GM19455 (cell line): ENCODE data around the gene NANOS3.

Experiments
- ATAC-seq: cut with Tn5 transposase; IDR thresholded peaks from one replicate; pipeline ENCODE4 v1.9.1; 2021; ENCODE audit not compliant: unreplicated experiment

NANOS3 gene

DNA sequence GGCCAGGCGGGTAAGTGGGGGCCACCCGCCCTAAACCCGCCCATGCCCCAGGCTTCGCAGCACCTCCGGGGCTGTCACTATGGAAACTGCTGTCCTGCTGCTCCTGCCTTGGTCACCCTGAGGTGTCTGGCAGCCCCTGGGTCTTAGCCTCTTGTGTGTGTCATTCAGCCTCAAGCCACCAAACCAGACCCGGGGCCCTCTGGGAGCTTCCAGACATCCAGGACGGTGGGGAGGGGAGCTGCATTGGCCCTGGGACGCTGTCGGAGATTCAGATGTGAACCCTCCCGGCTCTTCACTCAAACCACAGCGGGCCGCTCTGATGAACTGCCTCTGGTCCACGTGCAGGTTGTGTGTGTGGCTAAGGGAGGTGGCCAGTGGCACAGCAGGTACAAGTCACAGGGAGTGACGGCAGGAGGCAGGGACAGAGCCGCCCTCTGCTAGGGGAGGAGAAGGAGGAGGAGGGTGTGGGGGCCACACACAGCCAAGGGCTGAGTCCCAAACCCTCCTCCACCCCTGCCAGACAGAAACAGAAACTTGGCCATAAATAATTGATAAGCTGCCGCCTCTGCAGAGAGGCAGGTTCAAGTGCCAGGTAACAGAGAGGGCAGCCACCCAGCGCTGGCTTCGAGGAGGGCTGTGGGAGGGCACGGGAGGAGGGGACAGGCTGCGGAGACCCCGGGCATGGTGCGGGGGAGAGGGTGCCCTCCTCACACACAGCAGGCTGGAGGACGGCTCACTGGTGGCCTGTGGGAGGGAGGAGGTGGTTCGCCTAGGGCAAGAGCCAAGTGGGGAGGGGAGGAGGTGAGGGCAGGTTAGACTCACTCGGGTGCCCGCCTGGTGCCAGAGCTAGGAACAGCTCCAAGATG, 8.0 kb downstream of the NANOS3 start:
- ATAC-seq: no peak

DNA sequence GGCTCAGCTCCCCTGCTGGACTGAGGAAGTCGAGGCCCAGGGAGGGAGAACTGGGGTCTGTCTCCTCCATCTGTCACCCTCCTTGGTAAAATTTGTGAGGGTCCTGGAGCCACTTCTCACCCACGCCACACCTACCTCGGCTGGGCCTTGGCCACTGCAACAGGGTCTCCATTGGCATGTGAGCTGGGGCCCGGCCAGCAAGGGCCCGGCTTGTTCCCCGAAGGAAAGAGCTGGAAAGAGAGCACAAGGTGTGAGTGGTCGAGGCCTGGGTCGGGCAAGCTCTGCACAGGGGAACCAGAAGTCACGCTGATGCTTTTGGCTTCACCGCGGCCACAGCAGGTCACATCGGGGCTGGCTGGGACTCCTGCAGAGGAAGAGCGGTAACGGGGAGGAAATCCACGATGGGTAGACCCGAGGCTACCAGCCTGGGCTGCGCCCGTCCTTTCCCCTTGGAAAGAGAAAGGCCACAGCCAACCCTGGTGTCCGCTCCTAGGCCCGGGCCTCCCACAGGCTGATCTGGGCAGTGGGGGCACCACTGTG, 9.0 kb downstream of the NANOS3 start:
- ATAC-seq: no peak

DNA sequence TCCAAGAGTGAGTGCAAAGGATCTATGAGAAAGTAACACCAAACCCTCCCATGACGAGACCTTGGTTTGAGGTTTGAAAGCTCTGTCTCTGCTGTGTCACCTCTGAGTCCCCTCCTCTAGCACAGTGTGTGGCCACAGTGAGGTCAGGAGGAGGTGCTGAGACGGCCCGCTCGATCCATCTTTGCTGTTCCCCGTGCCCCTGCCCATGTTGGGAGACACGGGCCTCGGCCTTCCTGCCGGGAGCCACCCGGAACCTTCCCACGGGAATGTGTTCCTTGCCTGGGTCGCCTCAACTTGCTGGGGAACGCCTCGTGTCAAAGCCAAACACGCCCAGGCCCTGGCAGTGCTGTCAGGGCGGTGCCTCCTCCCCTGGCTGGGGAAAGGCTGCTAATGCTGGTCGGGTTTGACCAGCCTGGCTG, 10.1 kb downstream of the NANOS3 start:
- no peak for ATAC-seq

DNA sequence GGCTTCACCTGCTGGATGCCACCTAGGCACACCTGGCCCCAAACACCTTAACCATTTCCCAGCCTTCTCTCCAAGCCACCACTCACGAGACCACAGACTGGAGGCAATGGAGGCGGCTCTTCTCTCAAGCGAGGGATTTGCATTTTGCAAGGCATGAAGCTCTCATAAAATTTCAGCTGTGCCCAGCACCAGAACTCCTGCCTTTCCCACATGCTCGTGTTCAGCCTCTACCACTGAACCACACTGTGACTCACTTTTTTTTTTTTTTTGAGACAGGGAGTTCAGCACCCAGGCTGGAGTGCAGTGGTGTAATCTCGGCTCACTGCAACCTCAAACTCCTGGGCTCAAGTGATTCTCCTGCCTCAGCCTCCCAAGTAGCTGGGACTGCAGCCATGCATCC, 10.6 kb downstream of the NANOS3 start:
- no peak for ATAC-seq

DNA sequence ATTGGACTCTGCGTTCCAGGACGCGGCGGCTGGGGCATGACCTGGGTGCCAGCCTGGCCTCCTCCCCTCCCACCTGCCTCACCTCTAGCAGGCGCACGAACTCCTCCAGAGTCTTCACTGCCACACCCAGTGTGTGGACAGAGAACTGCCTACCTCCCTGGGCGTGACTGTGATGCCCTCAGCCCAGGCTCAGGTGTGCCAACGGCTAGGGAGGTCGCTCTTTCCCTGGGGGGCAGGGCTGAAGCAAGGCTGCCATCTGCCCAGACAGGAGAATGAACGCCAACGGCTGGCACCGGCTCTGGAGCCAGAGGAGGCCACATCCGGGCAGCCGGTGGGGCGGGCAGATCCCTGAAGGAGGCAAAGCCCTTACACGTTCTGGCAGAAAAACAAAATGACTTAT, 11.3 kb downstream of the NANOS3 start:
- ATAC-seq: no peak

DNA sequence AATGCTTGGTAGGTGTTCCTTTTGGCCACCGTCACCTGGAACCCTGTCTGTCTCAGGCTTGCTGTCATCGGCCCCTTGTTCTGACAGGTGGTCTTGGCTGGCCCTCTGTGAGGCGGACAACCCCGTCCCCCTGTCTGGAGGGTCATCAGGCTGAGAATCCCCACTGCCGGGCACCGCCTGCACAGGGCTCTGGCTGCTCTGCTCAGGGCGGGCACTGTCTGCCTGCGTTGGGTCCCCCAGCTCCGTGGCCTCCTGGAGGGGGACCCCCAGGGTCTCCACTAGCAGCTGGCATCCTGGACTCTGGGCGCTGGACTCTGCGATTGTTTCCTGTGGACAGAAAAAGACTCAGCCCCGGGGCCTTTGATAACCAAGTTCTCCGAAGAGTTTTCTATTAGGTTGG, 13.2 kb downstream of the NANOS3 start:
- ATAC-seq: no peak

DNA sequence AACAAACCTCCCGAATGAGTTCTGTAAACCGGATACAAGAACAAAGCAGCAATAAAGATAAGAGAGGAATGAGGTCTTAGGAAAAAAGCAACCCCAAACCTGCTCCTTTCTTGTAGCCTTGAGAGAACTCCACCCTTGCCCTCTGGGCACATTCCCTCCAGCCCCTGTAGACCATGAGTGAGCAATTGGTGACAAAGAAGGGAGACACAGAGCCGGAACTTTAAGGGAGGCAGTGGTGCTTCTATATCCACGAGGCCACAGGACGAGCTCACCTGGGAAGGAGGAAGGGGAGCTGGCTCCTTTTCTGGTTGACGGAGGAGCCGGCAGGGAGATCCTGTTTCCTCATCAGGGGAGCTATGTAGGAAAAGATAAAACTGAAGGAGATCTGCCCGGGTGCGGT, 15.9 kb downstream of the NANOS3 start:
- ATAC-seq: no peak

DNA sequence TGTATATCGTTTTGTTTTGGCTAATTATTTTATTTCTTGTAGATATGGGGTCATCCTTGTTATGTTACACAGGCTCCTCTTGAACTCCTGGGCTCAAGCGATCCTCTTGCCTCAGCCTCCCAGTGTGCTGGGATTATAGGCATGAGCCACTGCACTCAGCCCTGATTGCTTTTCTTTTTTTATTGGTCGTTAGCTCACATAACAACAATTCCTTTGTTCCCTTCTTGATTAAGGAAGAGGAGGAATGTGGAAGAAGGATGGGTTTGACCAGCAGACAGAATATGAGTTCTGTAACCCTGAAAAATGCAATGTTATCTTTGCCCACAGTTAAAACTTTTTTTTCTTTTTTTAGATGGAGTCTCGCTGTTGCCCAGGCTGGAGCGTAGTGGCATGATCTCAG, 17.6 kb downstream of the NANOS3 start:
- no peak for ATAC-seq

DNA sequence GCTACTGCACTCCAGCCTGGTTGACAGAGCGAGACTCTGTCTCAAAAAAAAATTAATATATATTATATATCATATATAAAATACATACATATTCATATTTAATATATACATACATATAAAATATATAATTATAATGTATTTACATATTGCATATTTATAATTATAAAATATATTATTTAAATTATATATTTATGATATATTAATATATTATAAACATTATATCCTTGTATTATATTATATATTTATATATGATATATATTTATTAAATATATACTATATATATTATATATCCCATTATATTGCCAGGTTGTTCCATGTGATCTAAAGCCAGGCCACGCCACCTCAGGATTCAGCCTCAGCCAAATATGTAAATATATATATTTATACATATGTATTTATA, 19.3 kb downstream of the NANOS3 start:
- no peak for ATAC-seq

DNA sequence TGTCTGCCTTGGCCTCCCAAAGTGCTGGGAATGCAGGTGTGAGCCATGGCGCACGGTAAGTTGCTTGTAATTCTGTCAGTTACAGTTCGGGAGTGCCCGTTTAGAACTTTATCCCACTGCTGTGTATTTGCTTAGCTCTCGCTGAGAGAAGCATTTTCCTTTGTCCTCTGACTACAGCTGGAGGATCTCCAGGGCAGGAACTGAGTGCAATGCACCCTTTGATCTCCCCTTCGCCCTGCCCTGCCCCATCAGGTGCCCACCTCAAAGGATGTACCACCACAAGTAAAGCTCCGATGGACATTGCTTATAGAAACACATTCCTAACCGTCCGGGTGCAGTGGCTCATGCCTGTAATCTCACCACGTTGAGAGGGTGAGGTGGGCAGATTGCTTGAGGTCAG, 22.5 kb downstream of the NANOS3 start:
- no peak for ATAC-seq

DNA sequence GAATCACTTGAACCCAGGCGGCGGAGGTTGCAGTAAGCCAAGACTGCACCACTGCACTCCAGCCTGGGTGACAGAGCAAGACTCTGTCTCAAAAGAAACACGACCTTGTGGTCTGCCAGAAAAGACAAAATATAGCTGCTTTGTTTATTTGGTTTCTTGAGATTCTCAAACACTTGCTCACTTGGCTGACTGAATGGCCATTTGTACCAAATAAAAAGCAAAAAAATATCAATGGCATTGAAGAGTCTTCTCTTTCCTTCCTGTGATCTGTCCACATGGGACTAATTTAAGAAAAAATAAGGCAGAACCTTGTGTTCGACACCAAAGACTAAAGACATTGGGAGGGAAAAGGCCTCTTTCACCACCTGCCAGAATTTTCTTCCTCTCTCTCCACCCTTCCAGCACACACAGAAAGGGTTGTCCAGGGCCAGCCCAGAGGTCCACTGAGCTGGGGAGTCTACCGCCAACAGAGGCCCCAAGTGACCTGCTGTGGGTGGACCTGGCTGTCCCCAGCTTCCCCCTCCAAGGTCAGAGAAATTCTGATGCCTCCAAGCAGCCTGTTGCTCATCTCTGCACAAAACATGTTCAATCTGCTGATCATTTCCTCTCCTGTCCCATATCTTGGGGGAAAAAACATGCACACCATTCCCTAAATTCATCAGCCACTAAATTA, 23.1 kb downstream of the NANOS3 start:
- no peak for ATAC-seq

DNA sequence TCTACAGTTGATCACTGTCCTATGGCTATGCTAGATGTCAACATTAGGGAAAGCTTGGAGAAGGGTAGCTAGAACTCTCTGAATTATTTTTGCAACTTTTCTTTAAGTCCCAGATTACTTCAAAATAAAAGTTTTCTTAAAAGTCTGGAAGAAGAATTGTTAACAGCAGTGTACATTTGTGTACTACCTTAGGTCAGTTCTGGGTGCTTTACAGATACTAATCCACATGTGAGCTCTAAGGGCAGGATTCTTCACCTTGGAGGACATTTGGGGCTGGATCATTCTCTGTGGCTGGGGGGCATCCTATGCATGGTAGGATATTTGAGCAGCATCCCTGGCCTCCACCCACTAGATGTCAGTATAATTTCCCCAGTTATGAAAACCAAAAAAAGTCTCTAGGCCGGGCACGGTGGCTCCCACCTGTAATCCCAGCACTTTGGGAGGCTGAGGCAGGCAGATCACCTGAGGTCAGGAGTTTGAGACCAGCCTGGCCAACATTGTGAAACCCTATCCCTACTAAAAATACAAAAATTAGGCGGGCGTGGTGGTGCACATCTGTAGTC, 26.1 kb downstream of the NANOS3 start:
- no peak for ATAC-seq

DNA sequence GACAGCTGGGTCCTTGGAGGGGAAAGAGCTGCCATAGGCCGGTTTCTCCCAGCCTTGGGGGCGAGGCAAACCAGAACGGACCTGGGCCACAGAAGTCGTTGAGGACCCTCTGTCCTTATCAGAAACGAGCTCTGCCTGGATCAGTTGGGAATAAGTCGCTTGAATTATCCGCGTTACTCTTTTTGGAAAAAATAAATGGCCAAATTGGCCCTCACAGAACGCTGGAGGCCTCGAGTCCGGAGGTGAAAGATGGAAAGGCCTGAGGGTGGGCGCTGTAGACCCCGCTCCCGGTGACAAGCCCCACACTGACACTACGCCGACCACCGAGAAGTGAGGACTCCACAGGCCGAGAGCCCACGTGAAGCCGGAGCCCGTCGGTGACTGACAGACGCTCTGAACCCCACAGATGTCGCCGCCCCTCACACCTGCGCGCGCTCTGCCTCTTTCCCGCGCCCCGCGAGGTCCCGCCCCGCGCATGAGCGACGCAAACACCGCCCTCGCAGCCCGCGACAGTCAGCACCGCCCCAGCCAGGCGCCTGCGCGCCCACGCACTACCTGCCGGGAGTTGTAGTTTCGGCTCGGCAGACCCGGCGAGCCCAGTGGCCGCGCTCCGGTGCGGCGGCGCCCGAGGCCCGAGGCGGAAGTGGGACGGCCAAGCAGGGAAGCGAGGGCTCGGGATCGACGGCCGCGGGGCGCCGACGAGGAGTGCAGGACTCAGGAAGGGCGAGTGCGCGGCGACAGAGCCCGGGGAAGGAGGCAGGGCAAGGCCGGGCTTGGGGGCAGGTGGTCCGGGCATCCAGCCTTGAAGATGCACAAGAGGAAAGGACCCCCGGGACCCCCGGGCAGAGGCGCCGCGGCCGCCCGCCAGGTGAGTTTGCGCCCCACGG, 28.9 kb downstream of the NANOS3 start, which contains the start of the genes BRME1 and CC2D1A:
Gene BRME1, minus strand, starts transcription at position 484 of the 887 bp plus-strand sequence. CDS start 1,225 bp downstream, outside the sequence.
Gene CC2D1A, plus strand, starts transcription at position 568 of the 887 bp plus-strand sequence. Its CDS starts 241 bp downstream, at position 809.
- peak; percentile 79 for ATAC-seq

DNA sequence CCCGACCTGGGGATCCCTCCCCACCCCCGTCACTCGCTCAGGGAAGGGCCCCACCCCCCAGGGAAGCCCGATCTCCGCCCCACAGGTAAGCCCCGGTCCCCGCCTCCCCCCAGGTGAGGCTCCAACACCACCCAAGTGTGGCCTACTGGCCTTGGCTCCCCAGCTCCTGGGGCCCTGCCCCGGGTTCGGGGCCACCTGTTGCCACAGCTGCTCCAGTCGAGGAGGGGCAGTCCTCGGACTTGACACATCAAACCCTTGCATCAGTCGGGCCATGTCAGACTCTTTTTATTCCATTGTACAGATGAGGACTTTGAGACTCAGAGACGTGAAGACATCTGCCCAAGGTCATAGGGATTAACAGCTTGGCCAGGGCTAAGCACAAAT, 29.6 kb downstream of the NANOS3 start:
- no peak for ATAC-seq

DNA sequence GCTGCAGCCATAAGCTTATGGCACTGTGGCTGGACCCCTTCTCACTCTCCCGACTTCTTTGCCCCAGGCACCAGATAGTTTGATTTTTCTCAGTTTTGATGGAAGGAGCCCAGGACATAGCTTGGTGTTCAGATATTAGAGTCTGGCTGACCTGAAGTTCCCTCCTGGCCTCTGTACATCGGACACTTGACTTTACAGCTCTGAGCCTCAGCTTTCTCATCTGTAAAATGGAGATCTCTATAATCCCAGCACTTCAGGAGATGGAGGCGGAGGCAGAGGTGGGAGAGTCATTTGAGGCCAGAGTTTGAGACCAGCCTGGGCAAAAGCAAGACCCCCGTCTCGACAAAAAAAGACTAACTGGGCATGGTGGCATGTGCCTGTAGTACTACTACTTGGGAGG, 30.0 kb downstream of the NANOS3 start:
- no peak for ATAC-seq

DNA sequence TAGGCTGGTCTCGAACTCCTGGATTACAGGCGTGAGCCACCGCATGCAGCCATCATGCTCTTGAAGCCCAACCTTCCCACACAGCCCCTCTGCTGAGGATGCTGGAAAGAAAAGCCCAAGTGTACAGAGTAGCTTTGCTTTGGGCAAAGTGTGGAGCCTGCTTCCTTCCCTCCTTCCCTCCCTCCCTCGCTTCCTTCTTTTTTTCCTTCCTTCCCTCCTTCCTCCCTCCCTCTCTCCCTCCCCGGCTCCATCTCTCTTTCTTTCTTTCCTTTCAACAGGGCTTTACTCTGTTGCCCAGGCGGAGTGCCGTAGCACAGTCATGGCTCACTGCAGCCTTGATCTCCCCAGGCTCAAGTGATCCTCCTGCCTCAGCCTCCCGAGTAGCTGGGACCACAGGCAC, 31.7 kb downstream of the NANOS3 start:
- no peak for ATAC-seq

DNA sequence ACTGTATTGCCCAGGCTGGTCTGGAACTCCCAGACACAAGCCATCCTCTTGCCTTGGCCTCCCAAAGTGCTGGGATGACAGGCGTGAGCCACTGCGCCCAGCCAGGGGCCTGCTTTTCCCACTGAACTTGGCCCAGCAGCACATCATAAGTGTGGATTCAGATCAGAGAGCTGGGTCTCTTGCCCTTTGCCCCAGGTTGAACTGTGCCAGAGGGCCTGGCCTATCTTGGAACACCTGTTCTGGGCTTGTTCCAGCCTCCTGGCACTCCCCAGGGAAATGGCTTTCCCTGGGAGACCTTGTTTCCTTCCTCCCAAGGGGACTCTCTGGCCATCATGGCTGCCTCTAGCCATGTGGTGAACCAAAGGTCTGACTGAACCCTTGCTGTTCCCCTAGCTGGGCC, 32.5 kb downstream of the NANOS3 start:
- no peak for ATAC-seq

DNA sequence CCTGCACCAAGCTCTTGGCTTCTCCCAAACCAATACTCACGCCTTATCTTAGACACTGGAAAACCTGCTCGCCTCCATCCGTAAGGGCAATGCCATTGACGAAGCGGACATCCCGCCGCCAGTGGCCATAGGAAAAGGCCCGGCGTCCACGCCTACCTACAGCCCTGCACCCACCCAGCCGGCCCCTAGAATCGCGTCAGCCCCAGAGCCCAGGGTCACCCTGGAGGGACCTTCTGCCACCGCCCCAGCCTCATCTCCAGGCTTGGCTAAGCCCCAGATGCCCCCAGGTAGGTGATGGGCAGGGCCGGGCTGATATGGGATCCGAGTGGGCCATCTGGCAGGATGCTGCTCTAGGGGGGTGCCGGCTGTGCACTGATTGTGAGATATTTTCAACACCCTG, 36.4 kb downstream of the NANOS3 start:
- ATAC-seq: no peak

DNA sequence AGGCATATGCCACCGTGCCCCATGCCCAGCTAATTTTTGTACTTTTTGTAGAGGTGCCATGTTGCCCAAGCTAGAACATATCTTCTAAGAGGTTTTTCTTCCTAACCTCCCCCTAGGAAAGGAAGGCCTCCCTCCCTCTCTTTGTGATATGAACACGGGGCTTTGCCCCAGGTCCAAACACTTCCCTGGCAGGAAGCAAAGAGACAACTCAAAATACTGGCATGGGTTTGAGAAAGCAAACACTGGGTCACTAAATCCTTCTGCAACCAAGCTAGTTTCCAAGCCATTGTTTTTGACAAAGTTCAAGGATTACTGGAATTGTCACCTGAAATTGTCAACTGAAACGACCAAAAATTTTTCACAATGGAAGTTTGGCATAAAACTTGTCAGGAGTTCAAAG, 37.8 kb downstream of the NANOS3 start:
- no peak for ATAC-seq

DNA sequence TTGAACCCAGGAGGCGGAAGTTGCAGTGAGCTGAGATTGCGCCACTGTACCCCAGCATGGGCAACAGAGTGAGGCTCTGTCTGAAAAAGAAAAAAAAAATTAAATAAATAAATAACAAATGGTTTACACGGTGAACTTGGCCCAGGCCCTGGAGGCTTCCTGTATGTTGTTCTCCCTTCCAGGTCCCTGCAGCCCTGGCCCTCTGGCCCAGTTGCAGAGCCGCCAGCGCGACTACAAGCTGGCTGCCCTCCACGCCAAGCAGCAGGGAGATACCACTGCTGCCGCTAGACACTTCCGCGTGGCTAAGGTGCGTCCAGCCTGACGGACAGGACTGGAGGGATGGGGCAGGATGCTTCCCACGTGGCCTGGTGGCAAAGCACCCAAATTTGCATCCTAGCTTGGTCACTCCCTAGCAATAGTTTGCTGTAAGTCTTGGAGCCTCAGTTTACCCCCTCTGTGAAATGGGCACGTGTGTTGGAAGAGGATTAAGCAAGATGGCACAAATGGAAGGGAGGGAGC, 41.0 kb downstream of the NANOS3 start:
- no peak for ATAC-seq
